HG03460 (cell line): ENCODE results near the gene GPR161.

Experiments
- ATAC-seq: cut with Tn5 transposase; IDR thresholded peaks from one replicate; pipeline ENCODE4 v1.9.1; 2021; ENCODE audit not compliant: unreplicated experiment

Gene GPR161

GRCh38 chr1:168150283-168150682, 13.6 kb upstream of the GPR161 start:
- ATAC-seq: no peak

- ATAC-seq: peak; percentile 77
These were observed 12.2 kb upstream of the GPR161 start for GRCh38 chr1:168148916-168149315.

- no peak for ATAC-seq
These were observed 9.9 kb upstream of the GPR161 start for GRCh38 chr1:168146626-168147025.

- no peak for ATAC-seq
These were observed 9.4 kb upstream of the GPR161 start for GRCh38 chr1:168146160-168146539.

GRCh38 chr1:168145184-168146159, 8.7 kb upstream of the GPR161 start:
- ATAC-seq: peak; percentile 93

GRCh38 chr1:168141871-168142385, 5.2 kb upstream of the GPR161 start:
- ATAC-seq: no peak

- no peak for ATAC-seq
These were observed 2.3 kb upstream of the GPR161 start for GRCh38 chr1:168139070-168139469.

GRCh38 chr1:168138134-168138533, 1.4 kb upstream of the GPR161 start:
- ATAC-seq: no peak

GRCh38 chr1:168137515-168137821, 738 bp upstream of the GPR161 start:
- no peak for ATAC-seq

GRCh38 chr1:168135921-168136708, 615 bp downstream of the GPR161 start:
- ATAC-seq: no peak

GRCh38 chr1:168135116-168135920, 1.4 kb downstream of the GPR161 start:
- ATAC-seq: no peak

GRCh38 chr1:168134642-168135041, 2.1 kb downstream of the GPR161 start:
- ATAC-seq: no peak

- no peak for ATAC-seq
These were observed 2.6 kb downstream of the GPR161 start for GRCh38 chr1:168134132-168134531.

- ATAC-seq: no peak
These were observed 6.8 kb downstream of the GPR161 start for GRCh38 chr1:168129933-168130332.

- no peak for ATAC-seq
These were observed 9.2 kb downstream of the GPR161 start for GRCh38 chr1:168127503-168127902.

- no peak for ATAC-seq
These were observed 11.7 kb downstream of the GPR161 start for GRCh38 chr1:168125051-168125450.

GRCh38 chr1:168121401-168122011, 15.2 kb downstream of the GPR161 start:
- no peak for ATAC-seq

GRCh38 chr1:168119750-168120149, 17.0 kb downstream of the GPR161 start:
- no peak for ATAC-seq

GRCh38 chr1:168116327-168116799, 20.4 kb downstream of the GPR161 start:
- no peak for ATAC-seq

GRCh38 chr1:168114845-168115244, 21.9 kb downstream of the GPR161 start:
- ATAC-seq: no peak
